Measurements from ENCODE around the gene KLK7.

KLK7 gene

DNA sequence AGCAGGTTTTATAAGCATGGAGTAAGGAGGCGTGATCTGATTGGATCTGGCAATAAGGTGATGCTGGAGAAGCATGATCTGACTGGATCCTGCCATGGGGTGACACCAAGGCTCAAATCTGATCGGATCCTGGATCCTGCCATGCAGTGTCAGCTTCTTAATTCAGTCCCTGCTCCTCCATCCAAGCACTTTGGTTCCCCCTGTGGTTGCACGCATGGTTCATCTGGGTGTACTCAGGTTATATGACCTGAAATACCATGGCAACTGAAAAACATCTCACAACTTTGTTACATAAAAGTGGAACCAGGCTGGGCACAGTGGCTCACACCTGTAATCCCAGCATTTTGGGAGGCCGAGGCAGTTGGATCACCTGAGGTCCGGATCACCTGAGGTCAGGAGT is 54.9 kb downstream of the KLK7 start:
- no peak for DNase-seq

Measured in SHP77 (cell line).